HL-60 (cell line): ENCODE results near the gene OTOP3.
"Not testable (repeated sequence)": the region's sequence is repeated elsewhere in the genome, so short reads cannot be mapped to it uniquely, and the experiment has no call there.

Experiments
- DNase-seq, 2 experiments: peaks; one replicate each; pipeline ENCODE4 v3.0.0-alpha.2; 2010 to 2020; ENCODE audit warnings: low read depth in 1 of 2, low spot score in 1 of 2
- H3K27ac ChIP-seq: fragments of 250-450 bp; sonication (Bioruptor Pico); replicated peaks from 2 replicates; pipeline ENCODE4 v1.5.1; 2020; ENCODE audit warnings: mild to moderate bottlenecking, moderate library complexity
- H3K27me3 ChIP-seq: fragments of 250-450 bp; sonication (Bioruptor Pico); 2 replicates; pipeline ENCODE4 v1.5.1; 2021; ENCODE audit warnings: mild to moderate bottlenecking, moderate library complexity; ENCODE audit not compliant: insufficient read depth, poor library complexity, severe bottlenecking
- H3K4me3 ChIP-seq: replicated peaks from 2 replicates; pipeline ENCODE4 v1.5.1; 2011; ENCODE audit warnings: mild to moderate bottlenecking, control low read depth, low read length; ENCODE audit not compliant: insufficient read depth
- GABPA ChIP-seq: IDR thresholded peaks from 2 replicates; pipeline ENCODE4 v1.6.1; 2012; ENCODE audit warnings: low read depth
- POLR2AphosphoS5 ChIP-seq: IDR thresholded peaks from 2 replicates; pipeline ENCODE4 v1.6.1; 2012; ENCODE audit warnings: low read depth
- REST ChIP-seq: IDR thresholded peaks from 2 replicates; pipeline ENCODE4 v1.6.1; 2012; ENCODE audit warnings: low read depth; ENCODE audit not compliant: insufficient replicate concordance
- SPI1 ChIP-seq: IDR thresholded peaks from 2 replicates; pipeline ENCODE4 v1.6.1; 2012; ENCODE audit warnings: low read depth, mild to moderate bottlenecking, borderline replicate concordance
- TF ChIP-seq, protein P1 (sequence below): IDR thresholded peaks from one replicate; pipeline ENCODE4 v1.5.1; 2011; ENCODE audit warnings: low read length, control low read depth, inconsistent platforms; ENCODE audit not compliant: insufficient read depth

Gene OTOP3

GRCh38 chr17:74903034-74903433 is 32.7 kb upstream of the OTOP3 start:
- no peak for DNase-seq
- TF ChIP-seq REST (no peak), SPI1 (no peak), GABPA (no peak), POLR2AphosphoS5 (no peak)
- TF ChIP-seq, protein P1, sequence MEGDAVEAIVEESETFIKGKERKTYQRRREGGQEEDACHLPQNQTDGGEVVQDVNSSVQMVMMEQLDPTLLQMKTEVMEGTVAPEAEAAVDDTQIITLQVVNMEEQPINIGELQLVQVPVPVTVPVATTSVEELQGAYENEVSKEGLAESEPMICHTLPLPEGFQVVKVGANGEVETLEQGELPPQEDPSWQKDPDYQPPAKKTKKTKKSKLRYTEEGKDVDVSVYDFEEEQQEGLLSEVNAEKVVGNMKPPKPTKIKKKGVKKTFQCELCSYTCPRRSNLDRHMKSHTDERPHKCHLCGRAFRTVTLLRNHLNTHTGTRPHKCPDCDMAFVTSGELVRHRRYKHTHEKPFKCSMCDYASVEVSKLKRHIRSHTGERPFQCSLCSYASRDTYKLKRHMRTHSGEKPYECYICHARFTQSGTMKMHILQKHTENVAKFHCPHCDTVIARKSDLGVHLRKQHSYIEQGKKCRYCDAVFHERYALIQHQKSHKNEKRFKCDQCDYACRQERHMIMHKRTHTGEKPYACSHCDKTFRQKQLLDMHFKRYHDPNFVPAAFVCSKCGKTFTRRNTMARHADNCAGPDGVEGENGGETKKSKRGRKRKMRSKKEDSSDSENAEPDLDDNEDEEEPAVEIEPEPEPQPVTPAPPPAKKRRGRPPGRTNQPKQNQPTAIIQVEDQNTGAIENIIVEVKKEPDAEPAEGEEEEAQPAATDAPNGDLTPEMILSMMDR, result no peak
- Histone ChIP-seq H3K27ac (no peak overlapping the region), H3K4me3 (no peak overlapping the region), H3K27me3 (no peaks in the 10 kb centered on the region)

DNA sequence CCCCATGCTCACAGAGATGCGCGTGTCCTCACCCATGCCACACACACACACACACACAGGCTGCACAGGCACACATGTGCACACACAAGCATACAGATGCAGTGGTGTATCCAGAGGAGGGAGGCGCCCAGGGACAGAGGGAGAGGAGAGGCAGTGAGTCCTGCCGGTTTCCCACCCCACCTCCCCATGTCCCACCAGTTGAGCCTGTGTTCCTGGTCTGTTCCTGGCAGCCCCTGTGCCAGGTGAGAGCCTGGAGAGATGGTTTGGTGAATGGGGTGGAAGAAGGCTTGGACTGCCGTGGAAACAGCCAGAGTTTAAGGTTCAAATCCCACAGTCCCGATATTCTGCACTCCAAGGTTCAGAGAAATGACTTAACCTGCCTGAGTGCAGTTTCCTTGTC is 32.0 kb upstream of the OTOP3 start:
- Histone ChIP-seq H3K27me3 (no peaks in the 10 kb centered on the region), H3K27ac (no peak overlapping the region), H3K4me3 (no peak overlapping the region)
- no peak for TF ChIP-seq SPI1
- TF ChIP-seq REST, result no peak
- TF ChIP-seq, protein P1, result no peak
- no peak for TF ChIP-seq GABPA
- TF ChIP-seq POLR2AphosphoS5, result no peak
- DNase-seq, result no peak

DNA sequence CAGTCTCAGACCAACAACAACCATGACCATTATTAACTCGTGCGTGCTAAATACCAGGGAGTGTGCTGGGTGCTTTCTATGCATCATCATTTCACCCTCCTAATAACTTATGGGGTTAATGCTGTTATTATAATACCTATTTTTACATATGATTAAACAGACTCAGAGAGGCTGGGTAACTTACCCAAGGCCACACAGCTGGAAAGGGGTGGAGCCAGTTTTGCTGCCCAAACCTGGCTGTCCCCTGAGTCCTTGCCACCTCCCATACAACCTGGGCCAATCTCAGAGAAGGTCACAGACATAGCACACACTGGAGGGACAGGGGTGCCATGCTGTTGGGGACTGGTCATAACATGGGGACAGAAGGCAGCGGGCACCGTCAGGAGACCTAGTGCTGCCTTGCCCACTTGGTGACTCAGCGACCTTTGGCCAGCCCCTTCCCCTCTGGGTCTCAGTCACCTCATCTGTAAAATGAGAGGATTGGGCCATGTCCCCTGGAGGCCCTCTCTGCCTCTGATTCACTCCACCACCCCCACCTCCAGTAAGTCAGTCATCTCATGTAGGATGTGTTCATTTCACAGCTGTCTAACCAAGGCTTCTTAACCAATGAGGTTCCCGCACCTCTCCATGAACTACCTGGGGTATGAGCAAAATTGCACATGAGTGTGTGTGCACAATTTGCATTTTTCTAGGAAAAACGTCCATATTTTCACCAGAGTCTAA is 30.9 kb upstream of the OTOP3 start:
- Histone ChIP-seq H3K4me3 (no peak overlapping the region), H3K27me3 (no peaks in the 10 kb centered on the region), H3K27ac (no peak overlapping the region)
- DNase-seq, result no peak
- TF ChIP-seq GABPA (no peak), POLR2AphosphoS5 (no peak), REST (no peak), SPI1 (no peak)
- TF ChIP-seq, protein P1, result no peak

GRCh38 chr17:74906214-74906793 is 29.4 kb upstream of the OTOP3 start:
- H3K27me3 ChIP-seq, H3K4me3 ChIP-seq, DNase-seq, H3K27ac ChIP-seq: not testable (repeated sequence)
